Measurements from ENCODE around the gene SERPINA12. TPM values are rescaled to one million over a fixed set of nuclear protein-coding genes. Genes with fewer than 3 reads are reported as not detected.

The SERPINA12 gene
- total and polyA plus RNA-seq, 9 donors = not detected

GRCh38 chr14:94450722-94451090, 58.6 kb downstream of the SERPINA12 start:
- no peaks in the 10 kb centered on the region for H3K4me1 ChIP-seq (ENCODE audit: insufficient read depth)
- H3K36me3 ChIP-seq = no peaks in the 10 kb centered on the region
- 59 to 73% (median 62%) methylated on average over 3 of the region's 3 CpGs for WGBS, 3 donors
- H3K4me3 ChIP-seq = no peak overlapping the region
- H3K27ac ChIP-seq = no peak overlapping the region
- no peak for DNase-seq
- H3K27me3 ChIP-seq = no peaks in the 10 kb centered on the region
- no peak for TF ChIP-seq POLR2A (IDR thresholded peaks at IDR 0.05)
- TF ChIP-seq EP300 (IDR thresholded peaks at IDR 0.05) = no peak
- TF ChIP-seq, protein P1, sequence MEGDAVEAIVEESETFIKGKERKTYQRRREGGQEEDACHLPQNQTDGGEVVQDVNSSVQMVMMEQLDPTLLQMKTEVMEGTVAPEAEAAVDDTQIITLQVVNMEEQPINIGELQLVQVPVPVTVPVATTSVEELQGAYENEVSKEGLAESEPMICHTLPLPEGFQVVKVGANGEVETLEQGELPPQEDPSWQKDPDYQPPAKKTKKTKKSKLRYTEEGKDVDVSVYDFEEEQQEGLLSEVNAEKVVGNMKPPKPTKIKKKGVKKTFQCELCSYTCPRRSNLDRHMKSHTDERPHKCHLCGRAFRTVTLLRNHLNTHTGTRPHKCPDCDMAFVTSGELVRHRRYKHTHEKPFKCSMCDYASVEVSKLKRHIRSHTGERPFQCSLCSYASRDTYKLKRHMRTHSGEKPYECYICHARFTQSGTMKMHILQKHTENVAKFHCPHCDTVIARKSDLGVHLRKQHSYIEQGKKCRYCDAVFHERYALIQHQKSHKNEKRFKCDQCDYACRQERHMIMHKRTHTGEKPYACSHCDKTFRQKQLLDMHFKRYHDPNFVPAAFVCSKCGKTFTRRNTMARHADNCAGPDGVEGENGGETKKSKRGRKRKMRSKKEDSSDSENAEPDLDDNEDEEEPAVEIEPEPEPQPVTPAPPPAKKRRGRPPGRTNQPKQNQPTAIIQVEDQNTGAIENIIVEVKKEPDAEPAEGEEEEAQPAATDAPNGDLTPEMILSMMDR (IDR thresholded peaks at IDR 0.05) = no peak
- intact Hi-C loops (cut with DNase I) = no loop called here
- H3K9me3 ChIP-seq = no peaks in the 10 kb centered on the region

- Histone ChIP-seq H3K4me3 (no peak overlapping the region), H3K4me1 (ENCODE audit: insufficient read depth) (no peaks in the 10 kb centered on the region), H3K36me3 (no peaks in the 10 kb centered on the region), H3K27me3 (no peaks in the 10 kb centered on the region), H3K9me3 (no peaks in the 10 kb centered on the region), H3K27ac (no peak overlapping the region)
- TF ChIP-seq POLR2A (IDR thresholded peaks at IDR 0.05) (no peak), EP300 (IDR thresholded peaks at IDR 0.05) (no peak)
- TF ChIP-seq, protein P1 (IDR thresholded peaks at IDR 0.05) = no peak
- 69 to 82% (median 78%) methylated on average over 6 of the region's 6 CpGs for WGBS, 3 donors
- intact Hi-C loops (cut with DNase I) = no loop called here
- no peak for DNase-seq
Measured at GRCh38 chr14:94449930-94450329, 59.3 kb downstream of the SERPINA12 start.

DNA sequence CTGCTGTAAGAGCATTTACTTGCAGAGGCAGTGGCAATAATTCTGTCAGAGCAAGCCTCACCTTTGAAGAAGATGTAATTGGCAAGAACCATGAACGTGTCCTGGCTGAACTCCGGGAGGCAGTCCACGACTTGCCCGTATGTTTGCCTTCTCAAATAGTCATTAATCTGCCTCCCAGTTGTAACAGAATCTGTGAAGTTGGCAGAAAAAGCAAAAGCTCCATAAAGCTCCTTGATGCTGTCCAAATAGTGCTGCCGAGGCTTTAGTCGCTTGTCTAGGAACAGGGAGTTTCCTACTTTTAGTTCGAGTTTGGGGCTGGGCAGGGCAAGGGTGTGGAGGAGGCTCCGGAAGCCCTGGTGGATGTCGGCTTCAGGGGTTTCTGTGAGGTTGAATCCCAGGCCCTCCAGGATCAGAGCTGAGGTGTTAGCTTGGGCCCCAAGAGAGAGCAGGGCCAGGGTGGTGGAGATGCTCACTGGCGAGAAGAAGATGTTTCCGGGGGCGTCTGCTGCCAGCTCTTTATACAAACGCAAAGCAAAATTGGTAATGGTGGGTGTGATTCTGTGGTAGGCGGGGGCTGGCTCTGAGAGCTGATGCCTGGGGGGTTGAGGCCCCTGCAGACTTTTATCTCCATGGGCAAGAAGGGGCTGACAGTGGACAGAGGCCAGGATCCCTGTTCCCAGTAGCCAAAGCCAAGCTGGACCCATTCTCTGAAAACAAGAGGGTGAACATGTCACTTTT, 61.0 kb downstream of the SERPINA12 start:
- TF ChIP-seq, protein P1 (IDR thresholded peaks at IDR 0.05) = no peak
- no peak for TF ChIP-seq EP300 (IDR thresholded peaks at IDR 0.05)
- intact Hi-C loops (cut with DNase I) = no loop called here
- H3K4me1 ChIP-seq (ENCODE audit: insufficient read depth) = no peaks in the 10 kb centered on the region
- H3K4me3 ChIP-seq = no peak overlapping the region
- no peaks in the 10 kb centered on the region for H3K36me3 ChIP-seq
- DNase-seq = no peak
- H3K27ac ChIP-seq = no peak overlapping the region
- 31 to 43% (median 35%) methylated on average over 14 of the region's 14 CpGs for WGBS, 3 donors
- no peaks in the 10 kb centered on the region for H3K27me3 ChIP-seq
- no peaks in the 10 kb centered on the region for H3K9me3 ChIP-seq

DNA sequence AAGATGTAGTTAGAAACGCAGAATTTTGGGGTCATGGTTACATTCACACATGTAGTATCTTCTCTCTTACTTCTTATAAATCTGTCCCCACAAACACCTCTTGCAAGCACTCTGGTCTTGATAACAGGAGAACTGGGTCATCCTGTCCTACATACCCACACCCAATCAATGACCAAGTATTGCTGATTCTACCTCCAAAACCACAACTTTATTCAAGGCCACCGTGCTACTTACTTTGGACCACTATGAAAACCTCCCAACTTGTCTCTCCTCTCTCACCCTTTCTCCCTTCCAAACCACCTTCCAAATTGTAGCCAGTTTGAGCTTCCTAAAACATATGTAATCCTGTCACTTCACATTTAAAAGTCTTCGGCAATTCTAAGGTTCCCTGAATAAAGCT, 62.1 kb downstream of the SERPINA12 start:
- Histone ChIP-seq H3K27me3 (no peaks in the 10 kb centered on the region), H3K9me3 (no peaks in the 10 kb centered on the region), H3K4me3 (no peak overlapping the region), H3K4me1 (ENCODE audit: insufficient read depth) (no peaks in the 10 kb centered on the region), H3K27ac (no peak overlapping the region), H3K36me3 (no peaks in the 10 kb centered on the region)
- WGBS, 3 donors = 51 to 60% (median 52%) methylated on average over 3 of the region's 3 CpGs
- DNase-seq = no peak
- intact Hi-C loops (cut with DNase I) = no loop called here
- TF ChIP-seq POLR2A (IDR thresholded peaks at IDR 0.05) (no peak), EP300 (IDR thresholded peaks at IDR 0.05) (no peak)
- TF ChIP-seq, protein P1 (IDR thresholded peaks at IDR 0.05) = no peak

Measured in ovary (tissue), 9 donors.